Tibial artery (tissue), 4 donors: Measurements from ENCODE around the gene PABPC1L.
"Not testable (repeated sequence)": the region's sequence is repeated elsewhere in the genome, so short reads cannot be mapped to it uniquely, and the experiment has no call there.

ENCODE experiments used
- DNase-seq, 2 donors: peaks; one replicate each; pipeline ENCODE4 v3.0.0-alpha.2; 2019
- H3K27ac ChIP-seq, 2 donors: fragments of 200-600 bp; sonication (generic) in 1 of 2; 1 replicate in 1 of 2; 2 replicates in 1 of 2; pipeline ENCODE4 v1.5.1; 2018 to 2019; ENCODE audit warnings: mild to moderate bottlenecking in 1 of 2
- H3K27me3 ChIP-seq, 2 donors: fragments of 200-600 bp; sonication (generic) in 1 of 2; one replicate each; pipeline versions ENCODE4 v1.5.1 to v1.6.0; 2016 to 2019
- H3K36me3 ChIP-seq, 3 donors: fragments of 200-600 bp; sonication (generic) in 2 of 3; one replicate each; pipeline ENCODE4 v1.5.1; 2016 to 2019; ENCODE audit warnings: mild to moderate bottlenecking in 2 of 3
- H3K4me1 ChIP-seq, 4 donors: fragments of 200-600 bp; sonication (generic) in 2 of 4; 1 replicate in 3 of 4; 2 replicates in 1 of 4; pipeline ENCODE4 v1.5.1; 2016 to 2019
- H3K4me3 ChIP-seq, 2 donors: fragments of 200-600 bp; sonication (generic) in 1 of 2; 1 replicate in 1 of 2; 2 replicates in 1 of 2; pipeline ENCODE4 v1.5.1; 2018 to 2019; ENCODE audit warnings: mild to moderate bottlenecking in 2 of 2
- H3K9me3 ChIP-seq, 3 donors: fragments of 200-600 bp; sonication (generic) in 1 of 3; one replicate each; pipeline ENCODE4 v1.5.1; 2016 to 2019
- intact Hi-C: fragments of 100-400 bp; cut with DNase I; formaldehyde crosslinking; loops from one replicate; pipeline ENCODE4 v1.15.0; 2023; ENCODE audit warnings: low total_unique reads
- TF ChIP-seq, protein P1 (sequence below), 2 experiments: fragments of 200-600 bp in 1 of 2; fragments of 450-650 bp in 1 of 2; IDR thresholded peaks; one replicate each; pipeline ENCODE4 v1.5.1; 2017 to 2019; ENCODE audit warnings: antibody characterized with exemption in 2 of 2, mild to moderate bottlenecking in 1 of 2, moderate library complexity in 1 of 2

PABPC1L gene

DNA sequence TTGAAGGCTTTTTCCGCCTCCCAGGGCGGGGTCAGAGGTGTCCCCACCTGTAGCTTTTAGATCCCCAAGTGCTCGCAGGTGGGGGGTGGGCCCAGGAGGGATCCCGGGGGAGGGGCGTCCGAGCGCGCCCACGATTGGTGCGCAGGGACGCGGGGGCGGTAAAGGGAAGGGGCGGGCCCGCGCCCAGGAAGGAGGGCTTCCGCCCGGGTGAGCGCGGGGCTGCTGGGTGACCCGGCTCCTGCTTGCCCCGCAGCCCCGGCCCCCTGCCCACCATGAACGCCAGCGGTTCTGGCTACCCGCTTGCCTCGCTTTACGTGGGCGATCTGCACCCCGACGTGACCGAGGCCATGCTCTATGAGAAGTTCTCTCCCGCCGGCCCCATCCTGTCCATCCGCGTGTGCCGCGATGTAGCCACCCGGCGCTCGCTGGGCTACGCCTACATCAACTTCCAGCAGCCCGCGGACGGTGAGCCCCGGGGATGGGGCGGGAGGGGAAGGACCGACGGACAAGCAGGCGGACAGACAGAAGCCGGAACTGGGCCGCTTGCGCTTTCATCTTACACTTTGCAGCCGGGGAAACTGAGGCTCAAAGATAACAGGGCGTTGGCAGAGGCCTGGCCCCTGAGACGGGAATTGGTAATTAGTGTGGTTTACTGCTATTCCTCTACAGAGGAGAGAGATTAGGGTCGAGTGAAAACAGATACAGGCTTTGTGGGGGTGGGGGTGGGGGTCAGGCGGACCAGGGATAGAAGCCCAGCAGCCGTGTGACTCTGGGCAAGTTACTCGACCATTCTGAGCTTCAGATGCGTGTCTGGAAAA, at the start of gene PABPC1L:
Gene PABPC1L, plus strand, starts transcription at position 189 of the 818 bp plus-strand sequence. Its CDS starts 84 bp downstream, at position 273.
- TF ChIP-seq, protein P1, sequence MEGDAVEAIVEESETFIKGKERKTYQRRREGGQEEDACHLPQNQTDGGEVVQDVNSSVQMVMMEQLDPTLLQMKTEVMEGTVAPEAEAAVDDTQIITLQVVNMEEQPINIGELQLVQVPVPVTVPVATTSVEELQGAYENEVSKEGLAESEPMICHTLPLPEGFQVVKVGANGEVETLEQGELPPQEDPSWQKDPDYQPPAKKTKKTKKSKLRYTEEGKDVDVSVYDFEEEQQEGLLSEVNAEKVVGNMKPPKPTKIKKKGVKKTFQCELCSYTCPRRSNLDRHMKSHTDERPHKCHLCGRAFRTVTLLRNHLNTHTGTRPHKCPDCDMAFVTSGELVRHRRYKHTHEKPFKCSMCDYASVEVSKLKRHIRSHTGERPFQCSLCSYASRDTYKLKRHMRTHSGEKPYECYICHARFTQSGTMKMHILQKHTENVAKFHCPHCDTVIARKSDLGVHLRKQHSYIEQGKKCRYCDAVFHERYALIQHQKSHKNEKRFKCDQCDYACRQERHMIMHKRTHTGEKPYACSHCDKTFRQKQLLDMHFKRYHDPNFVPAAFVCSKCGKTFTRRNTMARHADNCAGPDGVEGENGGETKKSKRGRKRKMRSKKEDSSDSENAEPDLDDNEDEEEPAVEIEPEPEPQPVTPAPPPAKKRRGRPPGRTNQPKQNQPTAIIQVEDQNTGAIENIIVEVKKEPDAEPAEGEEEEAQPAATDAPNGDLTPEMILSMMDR (IDR thresholded peaks at IDR 0.05), result no peak
- H3K4me3 ChIP-seq, result peak within 1 kb of the TSS; percentile 57 to 67
- no peaks in the 10 kb centered on the region for H3K9me3 ChIP-seq
- H3K27ac ChIP-seq, result peak within 1 kb of the TSS in 1 of 2 donors; percentile 26
- intact Hi-C loops, result no loop called here
- H3K4me1 ChIP-seq, result peaks cover 0 to 19% (median 13%) of the 10 kb centered on the region in 4 donors
- peaks cover 22 to 56% (median 27%) of the 10 kb centered on the region in 3 donors for H3K36me3 ChIP-seq
- no peaks in the 10 kb centered on the region for H3K27me3 ChIP-seq
- peak in 1 of 2 donors; percentile 53 for DNase-seq

DNA sequence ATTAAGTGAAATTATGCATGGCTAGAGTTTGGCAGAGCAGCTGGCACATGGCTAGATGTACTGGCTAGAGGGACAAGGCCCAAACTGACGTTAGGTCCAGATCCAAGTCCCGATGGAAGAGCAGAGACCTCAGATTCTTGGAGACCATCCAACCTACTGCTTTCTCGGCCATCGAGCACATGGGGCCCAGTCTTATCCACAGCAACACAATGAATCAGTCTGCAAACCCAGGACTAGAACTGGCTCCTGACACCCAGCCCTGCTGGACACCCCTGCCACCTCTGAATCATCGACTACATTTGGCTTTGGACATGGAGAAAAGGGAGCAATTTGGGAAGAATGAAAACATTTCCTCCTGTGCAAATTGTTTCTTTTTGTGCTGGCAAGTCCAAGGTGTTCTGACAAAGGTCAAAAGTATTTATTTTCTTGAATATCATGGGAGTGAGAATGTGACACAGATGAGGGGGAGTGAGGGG, 48.3 kb upstream of the PABPC1L start:
- Histone ChIP-seq H3K27ac (peak overlapping the region; percentile 82 to 83), H3K9me3 (no peaks in the 10 kb centered on the region), H3K36me3 (no peaks in the 10 kb centered on the region), H3K27me3 (no peaks in the 10 kb centered on the region), H3K4me3 (no peak overlapping the region), H3K4me1 (peaks cover 0 to 59% (median 26%) of the 10 kb centered on the region in 4 donors)
- TF ChIP-seq, protein P1 (IDR thresholded peaks at IDR 0.05), result no peak
- DNase-seq, result peak; percentile 88 to 92
- intact Hi-C loops, result no loop called here

DNA sequence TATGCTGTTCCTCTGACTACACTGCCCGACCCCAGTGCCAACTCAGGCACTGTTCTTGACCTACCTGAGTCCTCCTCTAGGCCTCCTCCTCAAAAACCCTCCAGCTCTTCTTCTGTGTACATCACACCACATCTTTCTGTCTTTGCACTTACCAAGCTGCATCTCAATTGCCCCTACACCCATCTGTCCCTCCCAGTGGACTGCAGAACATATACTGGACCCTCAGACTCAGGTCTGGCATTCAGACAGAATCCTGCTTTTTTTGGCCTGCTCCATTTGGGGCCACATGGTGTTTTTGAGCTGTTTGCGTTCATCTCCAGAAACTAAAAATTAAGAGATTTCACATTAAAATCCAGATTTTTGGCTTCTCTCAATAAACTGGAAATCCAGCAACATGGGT, 47.6 kb upstream of the PABPC1L start:
- Histone ChIP-seq H3K27ac (peak overlapping the region; percentile 82 to 83), H3K4me1 (peaks cover 0 to 66% (median 33%) of the 10 kb centered on the region in 4 donors), H3K9me3 (no peaks in the 10 kb centered on the region), H3K27me3 (no peaks in the 10 kb centered on the region), H3K4me3 (no peak overlapping the region), H3K36me3 (no peaks in the 10 kb centered on the region)
- no peak for DNase-seq
- TF ChIP-seq, protein P1 (IDR thresholded peaks at IDR 0.05), result no peak
- intact Hi-C loops, result no loop called here

DNA sequence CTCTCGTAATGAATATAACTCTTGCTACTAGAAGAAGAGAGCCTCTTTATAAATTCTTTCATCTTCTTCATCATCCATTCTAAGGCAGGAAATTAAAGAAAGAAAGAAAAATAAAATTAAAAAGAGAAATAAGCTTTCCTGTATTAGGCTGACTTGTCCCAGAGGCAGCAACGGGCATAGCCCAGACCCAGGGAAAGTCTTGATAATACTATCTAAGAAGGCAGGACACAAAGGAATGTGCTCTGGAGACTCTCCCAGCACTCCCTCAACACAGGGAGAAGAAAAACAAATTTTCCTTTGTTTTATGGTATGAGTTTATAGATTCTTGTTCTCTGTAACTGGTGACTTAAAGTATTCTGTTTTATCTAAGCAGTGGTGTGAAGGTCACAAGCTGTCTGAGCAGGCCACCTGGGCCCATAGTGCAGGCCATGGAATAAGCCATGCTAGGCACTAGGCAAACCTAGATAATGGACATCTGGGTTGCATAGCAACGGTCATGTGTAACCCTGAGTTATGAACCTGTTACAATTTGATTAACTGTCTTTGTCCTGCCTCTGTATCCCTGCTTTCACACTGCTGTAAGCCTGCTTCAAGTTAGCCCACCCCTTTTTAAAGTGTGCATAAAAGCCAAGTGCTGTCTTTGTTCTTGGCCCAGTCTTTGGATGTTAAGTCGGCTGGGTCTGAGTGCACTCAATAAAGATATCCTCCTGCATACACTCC, 46.3 kb upstream of the PABPC1L start:
- DNase-seq, H3K4me3 ChIP-seq, H3K36me3 ChIP-seq, H3K9me3 ChIP-seq, intact Hi-C loops, H3K27me3 ChIP-seq: not testable (repeated sequence)
- H3K27ac ChIP-seq, result peak overlapping the region; percentile 82 to 83
- H3K4me1 ChIP-seq, result peaks cover 0 to 61% (median 36%) of the 10 kb centered on the region in 4 donors

DNA sequence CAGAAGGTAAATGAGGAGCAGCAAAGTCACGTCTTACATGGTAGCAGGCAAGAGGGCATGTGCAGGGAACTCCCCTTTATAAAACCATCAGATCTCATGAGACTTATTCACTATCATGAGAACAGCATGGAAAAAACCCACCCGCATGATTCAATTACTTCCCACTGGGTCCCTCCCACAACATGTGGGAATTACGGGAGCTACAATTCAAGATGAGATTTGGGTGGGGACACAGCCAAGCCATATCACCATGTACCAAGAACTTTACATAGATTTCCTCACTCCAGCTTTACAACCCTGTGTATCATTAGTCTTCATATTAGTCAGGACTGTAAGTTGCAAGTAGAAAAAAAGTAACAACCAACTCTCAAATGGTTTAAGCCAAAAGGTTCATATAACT, 45.4 kb upstream of the PABPC1L start:
- H3K9me3 ChIP-seq, H3K36me3 ChIP-seq, intact Hi-C loops, H3K27me3 ChIP-seq, H3K4me3 ChIP-seq, DNase-seq, H3K27ac ChIP-seq: not testable (repeated sequence)
- H3K4me1 ChIP-seq, result peaks cover 0 to 52% (median 35%) of the 10 kb centered on the region in 4 donors

DNA sequence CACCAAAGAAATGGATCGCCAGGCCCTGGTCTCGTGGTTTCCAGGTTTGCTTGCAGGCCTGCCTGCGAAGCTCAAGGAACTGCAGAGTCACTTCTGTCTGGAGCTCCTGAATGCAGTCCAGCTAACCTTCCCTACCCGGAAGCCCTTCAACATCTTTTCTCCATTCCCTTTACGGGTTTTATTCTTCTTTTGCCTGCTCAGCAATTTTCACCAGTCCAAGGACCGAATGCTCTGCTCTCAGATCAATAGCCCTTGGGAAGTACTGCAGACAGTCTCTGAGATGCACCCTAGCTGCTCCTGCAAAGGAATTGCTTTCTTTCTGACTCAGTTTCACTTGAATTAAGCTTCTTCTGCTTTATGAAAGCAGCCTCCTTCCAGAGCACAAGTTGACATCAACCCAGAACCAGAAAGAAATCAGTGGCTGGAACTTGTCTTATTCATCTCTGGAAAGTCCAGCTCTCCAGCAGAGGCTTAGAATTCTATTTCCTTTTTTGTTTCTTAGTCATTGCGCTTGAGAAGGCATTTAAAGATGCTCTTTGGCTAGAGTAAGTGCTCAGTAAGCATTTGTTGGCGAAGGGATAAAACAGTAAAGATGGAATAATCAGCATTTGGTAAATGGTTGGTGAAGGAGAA, 43.0 kb upstream of the PABPC1L start:
- H3K4me1 ChIP-seq, result peaks cover 0 to 31% (median 24%) of the 10 kb centered on the region in 4 donors
- DNase-seq, result no peak
- no peak overlapping the region for H3K4me3 ChIP-seq
- intact Hi-C loops, result loop anchor here (5.0 kb wide), 2 partner anchors 120 to 185 kb away; partner anchors contain the start of gene KCNK15
- peak overlapping the region; percentile 16 to 26 for H3K27ac ChIP-seq
- TF ChIP-seq, protein P1 (IDR thresholded peaks at IDR 0.05), result no peak
- no peaks in the 10 kb centered on the region for H3K36me3 ChIP-seq
- no peaks in the 10 kb centered on the region for H3K27me3 ChIP-seq
- no peaks in the 10 kb centered on the region for H3K9me3 ChIP-seq
